HEK293 (cell line): ENCODE measurements around the gene SURF4.

Experiments used
- CTCF ChIP-seq: fragments of 450-650 bp; formaldehyde crosslinking; IDR thresholded peaks from 2 replicates; pipeline ENCODE4 v1.5.1; 2016; ENCODE audit warnings: missing biosample characterization, missing genetic modification characterization
- YY1 ChIP-seq: fragments of 450-650 bp; formaldehyde crosslinking; IDR thresholded peaks from 2 replicates; pipeline ENCODE4 v1.5.1; 2018; ENCODE audit warnings: missing biosample characterization, missing genetic modification characterization
- ZFP41 ChIP-seq: fragments of 450-650 bp; formaldehyde crosslinking; IDR thresholded peaks from 2 replicates; pipeline ENCODE4 v1.5.1; 2016; ENCODE audit warnings: missing biosample characterization, missing genetic modification characterization, borderline replicate concordance
- ZNF169 ChIP-seq: fragments of 450-650 bp; formaldehyde crosslinking; IDR thresholded peaks from 2 replicates; pipeline ENCODE4 v1.5.1; 2016; ENCODE audit warnings: missing biosample characterization, missing genetic modification characterization
- ZNF335 ChIP-seq: fragments of 450-650 bp; formaldehyde crosslinking; conservative IDR thresholded peaks from 2 replicates; pipeline ENCODE4 v1.5.1; 2016; ENCODE audit warnings: missing biosample characterization, missing genetic modification characterization
- ZNF362 ChIP-seq: fragments of 450-650 bp; formaldehyde crosslinking; IDR thresholded peaks from 2 replicates; pipeline ENCODE4 v1.5.1; 2016; ENCODE audit warnings: missing biosample characterization, missing genetic modification characterization
- ZNF776 ChIP-seq: fragments of 450-650 bp; formaldehyde crosslinking; IDR thresholded peaks from 2 replicates; pipeline ENCODE4 v1.5.0; 2017; ENCODE audit warnings: missing biosample characterization, missing genetic modification characterization, borderline replicate concordance
- ZNF777 ChIP-seq: fragments of 450-650 bp; formaldehyde crosslinking; IDR thresholded peaks from 2 replicates; pipeline ENCODE4 v1.5.1; 2017; ENCODE audit warnings: missing biosample characterization, missing genetic modification characterization, borderline replicate concordance

GRCh38 chr9:133347985-133348717 is 27.7 kb downstream of the SURF4 start, which contains the start of the genes MED22 and RPL7A:
- TF ChIP-seq ZNF362 (tag by site-specific recombination) (no peak), ZNF169 (tag by site-specific recombination) (no peak; the same call in 1 of the 2 replicates), CTCF (tag by site-specific recombination) (peak; percentile 58; the same call in 1 of the 2 replicates), ZNF776 (tag by site-specific recombination) (no peak), ZFP41 (tag by site-specific recombination) (no peak), YY1 (tag by site-specific recombination) (peak; percentile 96), ZNF335 (tag by site-specific recombination) (no peak), ZNF777 (no peak)
